Glutamatergic neuron (in vitro differentiated cells): ENCODE data around the gene GPR150. TPM values are rescaled to one million over a fixed set of nuclear protein-coding genes. Genes with fewer than 3 reads are reported as not detected.

Source experiments
- DNase-seq: peaks from one replicate; pipeline ENCODE4 v3.0.0; 2022
- H3K27ac Mint-ChIP-seq: one replicate; pipeline ENCODE4 v1.8.0; 2020; ENCODE audit warnings: mild to moderate bottlenecking, mixed read lengths, inconsistent platforms; ENCODE audit not compliant: unreplicated experiment
- H3K27me3 Mint-ChIP-seq: one replicate; pipeline ENCODE4 v1.8.0; 2020; ENCODE audit warnings: mild to moderate bottlenecking, moderate library complexity, mixed read lengths, inconsistent platforms; ENCODE audit not compliant: unreplicated experiment
- H3K36me3 Mint-ChIP-seq: one replicate; pipeline ENCODE4 v1.8.0; 2020; ENCODE audit warnings: mild to moderate bottlenecking, mixed read lengths, inconsistent platforms; ENCODE audit not compliant: unreplicated experiment
- H3K4me1 Mint-ChIP-seq: one replicate; pipeline ENCODE4 v1.8.0; 2020; ENCODE audit warnings: mild to moderate bottlenecking, low read depth, mixed read lengths, inconsistent platforms; ENCODE audit not compliant: unreplicated experiment
- H3K4me3 Mint-ChIP-seq: one replicate; pipeline ENCODE4 v1.8.0; 2020; ENCODE audit warnings: mild to moderate bottlenecking, mixed read lengths, inconsistent platforms; ENCODE audit not compliant: unreplicated experiment
- H3K9me3 Mint-ChIP-seq: one replicate; pipeline ENCODE4 v1.8.0; 2020; ENCODE audit warnings: mild to moderate bottlenecking, moderate library complexity, mixed read lengths, inconsistent platforms; ENCODE audit not compliant: unreplicated experiment
- CTCF ChIP-seq: fragments of 200-600 bp; sonication (generic); IDR thresholded peaks from one replicate; pipeline ENCODE4 v1.5.0; 2021; ENCODE audit not compliant: partially characterized antibody, unreplicated experiment
- total RNA-seq: library from RNA; stranded (reverse); fragmentation: NEBNext Ultra II Directional; extraction: Animal tissue kit (Norgen Biotek cat#: 25700); gene quantifications from one replicate; pipeline ENCODE4 v1.2.1, GENCODE V29; 2021; ENCODE audit not compliant: unreplicated experiment

Gene GPR150
- total RNA-seq, 1 donor from 2014 or later = not detected

GRCh38 chr5:95591490-95591901 lies 28.4 kb upstream of the GPR150 start:
- H3K27me3 Mint-ChIP-seq = no peaks in the 10 kb centered on the region
- no peaks in the 10 kb centered on the region for H3K4me1 Mint-ChIP-seq
- no peak overlapping the region for H3K27ac Mint-ChIP-seq
- no peaks in the 10 kb centered on the region for H3K9me3 Mint-ChIP-seq
- no peak for TF ChIP-seq CTCF
- no peak for DNase-seq
- H3K36me3 Mint-ChIP-seq = no peaks in the 10 kb centered on the region
- no peak overlapping the region for H3K4me3 Mint-ChIP-seq

GRCh38 chr5:95595289-95595931 lies 24.5 kb upstream of the GPR150 start:
- no peak overlapping the region for H3K4me3 Mint-ChIP-seq
- no peaks in the 10 kb centered on the region for H3K36me3 Mint-ChIP-seq
- peaks cover 2% of the 10 kb centered on the region for H3K4me1 Mint-ChIP-seq
- DNase-seq = no peak
- no peak overlapping the region for H3K27ac Mint-ChIP-seq
- H3K9me3 Mint-ChIP-seq = no peaks in the 10 kb centered on the region
- TF ChIP-seq CTCF = no peak
- no peaks in the 10 kb centered on the region for H3K27me3 Mint-ChIP-seq

- no peaks in the 10 kb centered on the region for H3K36me3 Mint-ChIP-seq
- no peaks in the 10 kb centered on the region for H3K9me3 Mint-ChIP-seq
- H3K4me1 Mint-ChIP-seq = peaks cover 2% of the 10 kb centered on the region
- no peak overlapping the region for H3K4me3 Mint-ChIP-seq
- no peak for DNase-seq
- no peak for TF ChIP-seq CTCF
- no peak overlapping the region for H3K27ac Mint-ChIP-seq
- H3K27me3 Mint-ChIP-seq = no peaks in the 10 kb centered on the region
Measured at GRCh38 chr5:95599252-95599651, 20.6 kb upstream of the GPR150 start.

GRCh38 chr5:95600557-95600956 lies 19.3 kb upstream of the GPR150 start:
- Mint-ChIP-seq H3K27ac (no peak overlapping the region), H3K27me3 (no peaks in the 10 kb centered on the region), H3K4me1 (peaks cover 2% of the 10 kb centered on the region), H3K4me3 (no peak overlapping the region), H3K9me3 (no peaks in the 10 kb centered on the region), H3K36me3 (no peaks in the 10 kb centered on the region)
- DNase-seq = no peak
- TF ChIP-seq CTCF = no peak

GRCh38 chr5:95605786-95606185 lies 14.1 kb upstream of the GPR150 start:
- H3K4me1 Mint-ChIP-seq = no peaks in the 10 kb centered on the region
- H3K4me3 Mint-ChIP-seq = no peak overlapping the region
- no peak for DNase-seq
- TF ChIP-seq CTCF = no peak
- no peak overlapping the region for H3K27ac Mint-ChIP-seq
- H3K36me3 Mint-ChIP-seq = no peaks in the 10 kb centered on the region
- H3K27me3 Mint-ChIP-seq = no peaks in the 10 kb centered on the region
- H3K9me3 Mint-ChIP-seq = no peaks in the 10 kb centered on the region
